Liver (tissue), 9 donors: Measurements from ENCODE around the gene DNAH2. TPM values are rescaled to one million over a fixed set of nuclear protein-coding genes. Genes with fewer than 3 reads are reported as not detected.

Source experiments
- DNase-seq: peaks from one replicate; pipeline ENCODE4 v3.0.0-alpha.2; 2017; ENCODE audit warnings: low spot score
- H3K27ac ChIP-seq, 2 donors: one replicate each; pipeline ENCODE4 v1.7.0; 2013; ENCODE audit warnings: inconsistent platforms in 2 of 2, low read length in 2 of 2, control low read depth in 1 of 2, low read depth in 1 of 2, mild to moderate bottlenecking in 1 of 2
- H3K27me3 ChIP-seq, 4 donors: one replicate each; pipeline versions ENCODE4 v1.6.1 to v1.7.0; 2013; ENCODE audit warnings: low read length in 3 of 4, inconsistent platforms in 1 of 4, mild to moderate bottlenecking in 1 of 4, moderate library complexity in 1 of 4; ENCODE audit not compliant: control insufficient read depth in 4 of 4, insufficient read depth in 4 of 4
- H3K36me3 ChIP-seq, 4 donors: one replicate each; pipeline versions ENCODE4 v1.6.1 to v1.7.0; 2013; ENCODE audit warnings: low read length in 3 of 4, mild to moderate bottlenecking in 3 of 4, low read depth in 1 of 4, moderate library complexity in 1 of 4; ENCODE audit not compliant: control insufficient read depth in 4 of 4, insufficient read depth in 3 of 4
- H3K4me1 ChIP-seq, 4 donors: one replicate each; pipeline versions ENCODE4 v1.6.1 to v1.7.0; 2013; ENCODE audit warnings: low read length in 3 of 4, mild to moderate bottlenecking in 3 of 4, moderate library complexity in 1 of 4; ENCODE audit not compliant: control insufficient read depth in 4 of 4, insufficient read depth in 4 of 4
- H3K4me3 ChIP-seq, 3 donors: one replicate each; pipeline versions ENCODE4 v1.6.1 to v1.7.0; 2013; ENCODE audit warnings: low read length in 3 of 3, control low read depth in 1 of 3, low read depth in 1 of 3, mild to moderate bottlenecking in 1 of 3
- H3K9ac ChIP-seq, 2 donors: one replicate each; pipeline ENCODE4 v1.7.0; 2013; ENCODE audit warnings: low read length in 2 of 2, mild to moderate bottlenecking in 2 of 2, moderate library complexity in 2 of 2, control low read depth in 1 of 2, low read depth in 1 of 2
- H3K9me3 ChIP-seq, 4 donors: one replicate each; pipeline versions ENCODE4 v1.6.1 to v1.7.0; 2013; ENCODE audit warnings: low read length in 3 of 4; ENCODE audit not compliant: control insufficient read depth in 4 of 4
- EGR1 ChIP-seq, 2 donors: IDR thresholded peaks; 2 replicates each; pipeline ENCODE4 v1.6.1; 2016 to 2018; ENCODE audit warnings: antibody characterized with exemption in 2 of 2, low read depth in 2 of 2
- FOXA1 ChIP-seq: IDR thresholded peaks from 2 replicates; pipeline ENCODE4 v1.6.1; 2016; ENCODE audit warnings: antibody characterized with exemption
- FOXA2 ChIP-seq: IDR thresholded peaks from 2 replicates; pipeline ENCODE4 v1.6.1; 2016; ENCODE audit warnings: antibody characterized with exemption
- GABPA ChIP-seq, 2 donors: IDR thresholded peaks in 1 of 2; conservative IDR thresholded peaks in 1 of 2; 2 replicates each; pipeline ENCODE4 v1.6.1; 2016; ENCODE audit warnings: antibody characterized with exemption in 2 of 2, mild to moderate bottlenecking in 1 of 2, moderate library complexity in 1 of 2
- HNF4A ChIP-seq, 2 donors: conservative IDR thresholded peaks; 2 replicates each; pipeline ENCODE4 v1.6.1; 2016; ENCODE audit warnings: antibody characterized with exemption in 2 of 2, mild to moderate bottlenecking in 2 of 2
- HNF4G ChIP-seq: IDR thresholded peaks from 2 replicates; pipeline ENCODE4 v1.6.1; 2016; ENCODE audit warnings: antibody characterized with exemption
- JUND ChIP-seq, 2 donors: IDR thresholded peaks; 2 replicates each; pipeline ENCODE4 v1.6.1; 2016; ENCODE audit warnings: antibody characterized with exemption in 2 of 2
- NR2F2 ChIP-seq: IDR thresholded peaks from 2 replicates; pipeline ENCODE4 v1.6.1; 2016; ENCODE audit warnings: antibody characterized with exemption
- RAD21 ChIP-seq, 2 donors: IDR thresholded peaks; 2 replicates each; pipeline ENCODE4 v1.6.1; 2016; ENCODE audit warnings: antibody characterized with exemption in 2 of 2, mild to moderate bottlenecking in 2 of 2
- RXRA ChIP-seq, 2 donors: IDR thresholded peaks; 2 replicates each; pipeline ENCODE4 v1.6.1; 2017 to 2018; ENCODE audit warnings: antibody characterized with exemption in 2 of 2, mild to moderate bottlenecking in 1 of 2
- SP1 ChIP-seq: IDR thresholded peaks from 2 replicates; pipeline ENCODE4 v1.6.1; 2018; ENCODE audit warnings: antibody characterized with exemption, mild to moderate bottlenecking
- TAF1 ChIP-seq: conservative IDR thresholded peaks from 2 replicates; pipeline ENCODE4 v1.6.1; 2016; ENCODE audit warnings: antibody characterized with exemption, mild to moderate bottlenecking
- YY1 ChIP-seq: IDR thresholded peaks from 2 replicates; pipeline ENCODE4 v1.6.1; 2016; ENCODE audit warnings: antibody characterized with exemption, mild to moderate bottlenecking
- WGBS: extraction: QIAGEN DNeasy Blood & Tissue Kit; methylation state at CpG from one replicate; pipeline ENCODE4 v1.1.7; 2013; 5-methylcytosine and 5-hydroxymethylcytosine counted together
- polyA plus RNA-seq, 2 donors: library from polyadenylated mRNA; stranded (reverse) in 1 of 2; unstranded in 1 of 2; fragments of 200-250 nt in 1 of 2; fragments of >200 nt in 1 of 2; fragmentation: Nextera tagmentation in 1 of 2; extraction: Ambion mirVana in 1 of 2; gene quantifications; one replicate each; pipeline versions ENCODE4 v1.2.1 to v1.2.3, GENCODE V29; 2013 to 2015
- total RNA-seq, 2 donors: library from RNA; depleted of rRNA; stranded (reverse); fragments of >200 nt; gene quantifications; one replicate each; pipeline ENCODE4 v1.2.3, GENCODE V29; 2014
- TF ChIP-seq, protein P1 (sequence below): fragments of 150-350 bp; IDR thresholded peaks from 2 replicates; pipeline ENCODE4 v1.5.1; 2017; ENCODE audit warnings: improper control_type of control experiment, low read depth, low read length; ENCODE audit not compliant: missing input control
- TF ChIP-seq, protein P2 (sequence below): IDR thresholded peaks from 2 replicates; pipeline ENCODE4 v1.6.1; 2016; ENCODE audit warnings: antibody characterized with exemption
- TF ChIP-seq, protein P3 (sequence below): IDR thresholded peaks from 2 replicates; pipeline ENCODE4 v1.6.1; 2016; ENCODE audit warnings: antibody characterized with exemption
- TF ChIP-seq, protein P4 (sequence below): IDR thresholded peaks from 2 replicates; pipeline ENCODE4 v1.6.1; 2016; ENCODE audit warnings: antibody characterized with exemption
- TF ChIP-seq, protein P5 (sequence below): IDR thresholded peaks from 2 replicates; pipeline ENCODE4 v1.6.1; 2016; ENCODE audit warnings: antibody characterized with exemption, mild to moderate bottlenecking
- donor health status: healthy.
- donor health status: healthy.
- donor health status: healthy.
- donor health status: healthy.
- donor health status: healthy.

The DNAH2 gene
- total and polyA plus RNA-seq, 4 donors = under 0.01 to 0.25 (median 0.05) TPM

GRCh38 chr17:7833011-7833794 lies 115.7 kb downstream of the DNAH2 start:
- Histone ChIP-seq H3K4me3 (peak overlapping the region in 1 of 3 donors; percentile 59), H3K36me3 (no peaks in the 10 kb centered on the region), H3K4me1 (peaks cover 7 to 38% (median 27%) of the 10 kb centered on the region in 4 donors), H3K27me3 (no peaks in the 10 kb centered on the region), H3K9ac (no peak overlapping the region), H3K27ac (no peak overlapping the region), H3K9me3 (no peaks in the 10 kb centered on the region)
- TF ChIP-seq HNF4A (conservative IDR thresholded peaks at IDR 0.05) (peak; percentile 73 to 91), RXRA (IDR thresholded peaks at IDR 0.05) (peak in 1 of 2 donors; percentile 29), JUND (IDR thresholded peaks at IDR 0.05) (no peak), HNF4G (peak; percentile 56), SP1 (peak; percentile 80), NR2F2 (peak; percentile 29), YY1 (no peak), GABPA (IDR thresholded peaks at IDR 0.05 in 1 of 2, conservative IDR thresholded peaks at IDR 0.05 in 1 of 2) (no peak), RAD21 (IDR thresholded peaks at IDR 0.05) (no peak), EGR1 (IDR thresholded peaks at IDR 0.05; ENCODE audit: low read depth in 2 of 2) (no peak)
- TF ChIP-seq, protein P1, sequence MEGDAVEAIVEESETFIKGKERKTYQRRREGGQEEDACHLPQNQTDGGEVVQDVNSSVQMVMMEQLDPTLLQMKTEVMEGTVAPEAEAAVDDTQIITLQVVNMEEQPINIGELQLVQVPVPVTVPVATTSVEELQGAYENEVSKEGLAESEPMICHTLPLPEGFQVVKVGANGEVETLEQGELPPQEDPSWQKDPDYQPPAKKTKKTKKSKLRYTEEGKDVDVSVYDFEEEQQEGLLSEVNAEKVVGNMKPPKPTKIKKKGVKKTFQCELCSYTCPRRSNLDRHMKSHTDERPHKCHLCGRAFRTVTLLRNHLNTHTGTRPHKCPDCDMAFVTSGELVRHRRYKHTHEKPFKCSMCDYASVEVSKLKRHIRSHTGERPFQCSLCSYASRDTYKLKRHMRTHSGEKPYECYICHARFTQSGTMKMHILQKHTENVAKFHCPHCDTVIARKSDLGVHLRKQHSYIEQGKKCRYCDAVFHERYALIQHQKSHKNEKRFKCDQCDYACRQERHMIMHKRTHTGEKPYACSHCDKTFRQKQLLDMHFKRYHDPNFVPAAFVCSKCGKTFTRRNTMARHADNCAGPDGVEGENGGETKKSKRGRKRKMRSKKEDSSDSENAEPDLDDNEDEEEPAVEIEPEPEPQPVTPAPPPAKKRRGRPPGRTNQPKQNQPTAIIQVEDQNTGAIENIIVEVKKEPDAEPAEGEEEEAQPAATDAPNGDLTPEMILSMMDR = no peak
- TF ChIP-seq, protein P2, sequence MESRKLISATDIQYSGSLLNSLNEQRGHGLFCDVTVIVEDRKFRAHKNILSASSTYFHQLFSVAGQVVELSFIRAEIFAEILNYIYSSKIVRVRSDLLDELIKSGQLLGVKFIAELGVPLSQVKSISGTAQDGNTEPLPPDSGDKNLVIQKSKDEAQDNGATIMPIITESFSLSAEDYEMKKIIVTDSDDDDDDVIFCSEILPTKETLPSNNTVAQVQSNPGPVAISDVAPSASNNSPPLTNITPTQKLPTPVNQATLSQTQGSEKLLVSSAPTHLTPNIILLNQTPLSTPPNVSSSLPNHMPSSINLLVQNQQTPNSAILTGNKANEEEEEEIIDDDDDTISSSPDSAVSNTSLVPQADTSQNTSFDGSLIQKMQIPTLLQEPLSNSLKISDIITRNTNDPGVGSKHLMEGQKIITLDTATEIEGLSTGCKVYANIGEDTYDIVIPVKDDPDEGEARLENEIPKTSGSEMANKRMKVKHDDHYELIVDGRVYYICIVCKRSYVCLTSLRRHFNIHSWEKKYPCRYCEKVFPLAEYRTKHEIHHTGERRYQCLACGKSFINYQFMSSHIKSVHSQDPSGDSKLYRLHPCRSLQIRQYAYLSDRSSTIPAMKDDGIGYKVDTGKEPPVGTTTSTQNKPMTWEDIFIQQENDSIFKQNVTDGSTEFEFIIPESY = no peak
- TF ChIP-seq, protein P3, sequence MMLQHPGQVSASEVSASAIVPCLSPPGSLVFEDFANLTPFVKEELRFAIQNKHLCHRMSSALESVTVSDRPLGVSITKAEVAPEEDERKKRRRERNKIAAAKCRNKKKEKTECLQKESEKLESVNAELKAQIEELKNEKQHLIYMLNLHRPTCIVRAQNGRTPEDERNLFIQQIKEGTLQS = no peak
- no peak for DNase-seq
- WGBS = 52% methylated on average over 19 of the region's 19 CpGs

GRCh38 chr17:7833795-7834541 lies 116.4 kb downstream of the DNAH2 start, which contains the start of gene KDM6B:
Gene KDM6B (plus strand): TSS chr17:7834217. CDS start chr17:7845555, 11,338 bp downstream.
- TF ChIP-seq EGR1 (IDR thresholded peaks at IDR 0.05; ENCODE audit: low read depth in 2 of 2) = no peak
- no peak for TF ChIP-seq NR2F2
- TF ChIP-seq YY1 = peak; percentile 37
- TF ChIP-seq, protein P4, sequence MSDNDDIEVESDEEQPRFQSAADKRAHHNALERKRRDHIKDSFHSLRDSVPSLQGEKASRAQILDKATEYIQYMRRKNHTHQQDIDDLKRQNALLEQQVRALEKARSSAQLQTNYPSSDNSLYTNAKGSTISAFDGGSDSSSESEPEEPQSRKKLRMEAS = no peak
- TF ChIP-seq, protein P5, sequence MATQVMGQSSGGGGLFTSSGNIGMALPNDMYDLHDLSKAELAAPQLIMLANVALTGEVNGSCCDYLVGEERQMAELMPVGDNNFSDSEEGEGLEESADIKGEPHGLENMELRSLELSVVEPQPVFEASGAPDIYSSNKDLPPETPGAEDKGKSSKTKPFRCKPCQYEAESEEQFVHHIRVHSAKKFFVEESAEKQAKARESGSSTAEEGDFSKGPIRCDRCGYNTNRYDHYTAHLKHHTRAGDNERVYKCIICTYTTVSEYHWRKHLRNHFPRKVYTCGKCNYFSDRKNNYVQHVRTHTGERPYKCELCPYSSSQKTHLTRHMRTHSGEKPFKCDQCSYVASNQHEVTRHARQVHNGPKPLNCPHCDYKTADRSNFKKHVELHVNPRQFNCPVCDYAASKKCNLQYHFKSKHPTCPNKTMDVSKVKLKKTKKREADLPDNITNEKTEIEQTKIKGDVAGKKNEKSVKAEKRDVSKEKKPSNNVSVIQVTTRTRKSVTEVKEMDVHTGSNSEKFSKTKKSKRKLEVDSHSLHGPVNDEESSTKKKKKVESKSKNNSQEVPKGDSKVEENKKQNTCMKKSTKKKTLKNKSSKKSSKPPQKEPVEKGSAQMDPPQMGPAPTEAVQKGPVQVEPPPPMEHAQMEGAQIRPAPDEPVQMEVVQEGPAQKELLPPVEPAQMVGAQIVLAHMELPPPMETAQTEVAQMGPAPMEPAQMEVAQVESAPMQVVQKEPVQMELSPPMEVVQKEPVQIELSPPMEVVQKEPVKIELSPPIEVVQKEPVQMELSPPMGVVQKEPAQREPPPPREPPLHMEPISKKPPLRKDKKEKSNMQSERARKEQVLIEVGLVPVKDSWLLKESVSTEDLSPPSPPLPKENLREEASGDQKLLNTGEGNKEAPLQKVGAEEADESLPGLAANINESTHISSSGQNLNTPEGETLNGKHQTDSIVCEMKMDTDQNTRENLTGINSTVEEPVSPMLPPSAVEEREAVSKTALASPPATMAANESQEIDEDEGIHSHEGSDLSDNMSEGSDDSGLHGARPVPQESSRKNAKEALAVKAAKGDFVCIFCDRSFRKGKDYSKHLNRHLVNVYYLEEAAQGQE = no peak
- no peak for TF ChIP-seq FOXA2
- no peak for TF ChIP-seq GABPA (IDR thresholded peaks at IDR 0.05 in 1 of 2, conservative IDR thresholded peaks at IDR 0.05 in 1 of 2)
- peak in 1 of 2 donors; percentile 53 for TF ChIP-seq RXRA (IDR thresholded peaks at IDR 0.05)
- TF ChIP-seq JUND (IDR thresholded peaks at IDR 0.05) = peak in 1 of 2 donors; percentile 17
- no peak for TF ChIP-seq TAF1
- TF ChIP-seq FOXA1 = no peak
- TF ChIP-seq RAD21 (IDR thresholded peaks at IDR 0.05) = peak in 1 of 2 donors; percentile 50
- peak; percentile 60 to 68 for TF ChIP-seq HNF4A (conservative IDR thresholded peaks at IDR 0.05)
- TF ChIP-seq, protein P2 = peak; percentile 55
- WGBS = under 1% methylated on average over 49 of the region's 49 CpGs

More at GRCh38 chr17:7833795-7834541, 116.4 kb downstream of the DNAH2 start, which contains the start of gene KDM6B:
- DNase-seq = peak; percentile 88
- Histone ChIP-seq H3K9me3 (no peaks in the 10 kb centered on the region), H3K9ac (peak within 1 kb of the TSS; percentile 64 to 77), H3K27ac (peak within 1 kb of the TSS; percentile 98 to 99), H3K27me3 (no peaks in the 10 kb centered on the region), H3K4me1 (peaks cover 7 to 44% (median 33%) of the 10 kb centered on the region in 4 donors), H3K4me3 (peak within 1 kb of the TSS; percentile 59 to 72 (median 67)), H3K36me3 (no peaks in the 10 kb centered on the region)
